GM10266 (cell line): ENCODE measurements around the gene NF1.
"Not testable (repeated sequence)": the region's sequence is repeated elsewhere in the genome, so short reads cannot be mapped to it uniquely, and the experiment has no call there.

Experiments
- DNase-seq: peaks from one replicate; pipeline ENCODE4 v3.0.0; 2012; ENCODE audit errors: extremely low spot score
- CTCF ChIP-seq: IDR thresholded peaks from 2 replicates; pipeline ENCODE4 v1.5.1; 2012; ENCODE audit warnings: mild to moderate bottlenecking, low read depth; ENCODE audit not compliant: control insufficient read depth, insufficient read depth; ENCODE audit errors: missing control alignments

NF1 gene

GRCh38 chr17:31252741-31253140 is 158.0 kb downstream of the NF1 start:
- TF ChIP-seq CTCF, result no peak
- no peak for DNase-seq

GRCh38 chr17:31254654-31255053 is 159.9 kb downstream of the NF1 start:
- no peak for DNase-seq
- no peak for TF ChIP-seq CTCF

GRCh38 chr17:31256936-31257335 is 162.2 kb downstream of the NF1 start:
- DNase-seq, result no peak
- no peak for TF ChIP-seq CTCF

GRCh38 chr17:31260151-31260550 is 165.4 kb downstream of the NF1 start:
- DNase-seq, result no peak
- TF ChIP-seq CTCF, result no peak

GRCh38 chr17:31261601-31262000 is 166.8 kb downstream of the NF1 start:
- DNase-seq, result no peak
- TF ChIP-seq CTCF, result no peak

- not testable (repeated sequence) for DNase-seq
These were observed 168.1 kb downstream of the NF1 start for GRCh38 chr17:31262923-31263322.

- no peak for DNase-seq
- TF ChIP-seq CTCF, result peak; percentile 19
These were observed 171.3 kb downstream of the NF1 start for GRCh38 chr17:31266042-31266441.

GRCh38 chr17:31269036-31269577 is 174.3 kb downstream of the NF1 start:
- no peak for TF ChIP-seq CTCF
- no peak for DNase-seq
